ENCODE results near the gene DENND2A.

The DENND2A gene

GRCh38 chr7:140637400-140637799 lies 3.2 kb downstream of the DENND2A start:
- TF ChIP-seq, protein P1, sequence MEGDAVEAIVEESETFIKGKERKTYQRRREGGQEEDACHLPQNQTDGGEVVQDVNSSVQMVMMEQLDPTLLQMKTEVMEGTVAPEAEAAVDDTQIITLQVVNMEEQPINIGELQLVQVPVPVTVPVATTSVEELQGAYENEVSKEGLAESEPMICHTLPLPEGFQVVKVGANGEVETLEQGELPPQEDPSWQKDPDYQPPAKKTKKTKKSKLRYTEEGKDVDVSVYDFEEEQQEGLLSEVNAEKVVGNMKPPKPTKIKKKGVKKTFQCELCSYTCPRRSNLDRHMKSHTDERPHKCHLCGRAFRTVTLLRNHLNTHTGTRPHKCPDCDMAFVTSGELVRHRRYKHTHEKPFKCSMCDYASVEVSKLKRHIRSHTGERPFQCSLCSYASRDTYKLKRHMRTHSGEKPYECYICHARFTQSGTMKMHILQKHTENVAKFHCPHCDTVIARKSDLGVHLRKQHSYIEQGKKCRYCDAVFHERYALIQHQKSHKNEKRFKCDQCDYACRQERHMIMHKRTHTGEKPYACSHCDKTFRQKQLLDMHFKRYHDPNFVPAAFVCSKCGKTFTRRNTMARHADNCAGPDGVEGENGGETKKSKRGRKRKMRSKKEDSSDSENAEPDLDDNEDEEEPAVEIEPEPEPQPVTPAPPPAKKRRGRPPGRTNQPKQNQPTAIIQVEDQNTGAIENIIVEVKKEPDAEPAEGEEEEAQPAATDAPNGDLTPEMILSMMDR (IDR thresholded peaks at IDR 0.05), result no peak
- no peak overlapping the region for H3K4me2 ChIP-seq (ENCODE audit: low read length)
- no peak overlapping the region for H2AFZ ChIP-seq
- H3K36me3 ChIP-seq (ENCODE audit: control insufficient read depth, insufficient read depth, low read length), result no peaks in the 10 kb centered on the region
- peak overlapping the region; percentile 34 for H3K27ac ChIP-seq
- H3K4me3 ChIP-seq (ENCODE audit: low read depth, low read length), result no peak overlapping the region
- H3K9me3 ChIP-seq (ENCODE audit: control insufficient read depth, low read length), result no peaks in the 10 kb centered on the region
- no peak overlapping the region for H3K9ac ChIP-seq
- H3K79me2 ChIP-seq, result no peaks in the 10 kb centered on the region
- peaks cover 5% of the 10 kb centered on the region for H3K4me1 ChIP-seq
- H3K27me3 ChIP-seq (ENCODE audit: control insufficient read depth, insufficient read depth, low read length), result no peaks in the 10 kb centered on the region

DNA sequence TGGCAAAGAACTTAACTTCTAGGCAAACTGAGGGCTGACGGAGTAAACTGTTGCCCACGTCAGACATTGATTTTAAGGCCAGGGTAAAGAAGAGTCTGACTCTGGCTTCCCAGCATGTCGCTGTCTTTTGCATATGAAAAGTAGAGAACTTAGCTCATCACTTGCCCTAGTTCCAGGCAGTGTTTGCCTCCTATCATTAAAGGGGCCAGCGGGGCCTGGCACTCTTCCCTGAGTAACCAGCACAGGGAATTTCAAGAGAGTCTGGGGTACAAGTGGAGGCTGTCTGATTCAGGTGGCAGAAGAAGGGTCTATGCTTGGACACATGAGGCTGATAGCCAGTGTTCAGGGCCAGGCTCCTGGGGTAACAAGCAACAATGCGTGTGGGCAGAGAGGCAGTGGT lies 4.8 kb downstream of the DENND2A start:
- TF ChIP-seq, protein P1 (IDR thresholded peaks at IDR 0.05), result no peak
- Histone ChIP-seq H3K9me3 (ENCODE audit: control insufficient read depth, low read length) (no peaks in the 10 kb centered on the region), H3K9ac (no peak overlapping the region), H3K27ac (no peak overlapping the region), H3K79me2 (no peaks in the 10 kb centered on the region), H3K36me3 (ENCODE audit: control insufficient read depth, insufficient read depth, low read length) (no peaks in the 10 kb centered on the region), H3K4me3 (ENCODE audit: low read depth, low read length) (no peak overlapping the region), H3K27me3 (ENCODE audit: control insufficient read depth, insufficient read depth, low read length) (no peaks in the 10 kb centered on the region), H3K4me1 (peaks cover 5% of the 10 kb centered on the region), H3K4me2 (ENCODE audit: low read length) (no peak overlapping the region), H2AFZ (no peak overlapping the region)

GRCh38 chr7:140635345-140635744 lies 5.3 kb downstream of the DENND2A start:
- H3K9ac ChIP-seq, result no peak overlapping the region
- peaks cover 5% of the 10 kb centered on the region for H3K4me1 ChIP-seq

DNA sequence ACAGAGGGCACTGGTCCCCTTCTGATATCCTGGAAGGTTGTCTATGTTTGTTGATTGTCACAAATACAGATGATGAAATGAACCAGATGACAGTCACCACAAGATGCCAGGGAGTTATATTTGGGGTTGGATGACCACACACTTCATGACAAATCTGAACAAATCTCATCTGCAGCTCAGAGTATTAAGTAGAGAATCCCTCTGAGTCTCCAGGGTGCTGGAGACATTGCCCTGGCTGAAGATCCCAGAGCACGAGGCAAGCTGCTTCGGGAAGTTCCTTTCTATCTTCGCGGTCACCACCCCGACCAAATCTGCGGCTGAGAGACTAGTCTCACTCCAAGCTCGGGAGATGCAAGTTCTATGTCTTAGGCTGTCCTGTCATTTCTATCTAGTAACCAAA lies 9.0 kb downstream of the DENND2A start:
- Histone ChIP-seq H3K27me3 (ENCODE audit: control insufficient read depth, insufficient read depth, low read length) (no peaks in the 10 kb centered on the region), H3K4me1 (peaks cover 1% of the 10 kb centered on the region), H3K9ac (no peak overlapping the region), H3K36me3 (ENCODE audit: control insufficient read depth, insufficient read depth, low read length) (no peaks in the 10 kb centered on the region), H3K79me2 (no peaks in the 10 kb centered on the region), H3K9me3 (ENCODE audit: control insufficient read depth, low read length) (no peaks in the 10 kb centered on the region), H2AFZ (no peak overlapping the region), H3K4me2 (ENCODE audit: low read length) (no peak overlapping the region), H3K4me3 (ENCODE audit: low read depth, low read length) (no peak overlapping the region), H3K27ac (peak overlapping the region; percentile 20)
- TF ChIP-seq, protein P1 (IDR thresholded peaks at IDR 0.05), result no peak

More at GRCh38 chr7:140635345-140635744, 5.3 kb downstream of the DENND2A start:
- no peak overlapping the region for H3K27ac ChIP-seq
- no peak overlapping the region for H3K4me3 ChIP-seq (ENCODE audit: low read depth, low read length)
- no peak overlapping the region for H2AFZ ChIP-seq
- H3K36me3 ChIP-seq (ENCODE audit: control insufficient read depth, insufficient read depth, low read length), result no peaks in the 10 kb centered on the region
- H3K9me3 ChIP-seq (ENCODE audit: control insufficient read depth, low read length), result no peaks in the 10 kb centered on the region
- no peak overlapping the region for H3K4me2 ChIP-seq (ENCODE audit: low read length)
- TF ChIP-seq, protein P1 (IDR thresholded peaks at IDR 0.05), result no peak
- no peaks in the 10 kb centered on the region for H3K79me2 ChIP-seq
- no peaks in the 10 kb centered on the region for H3K27me3 ChIP-seq (ENCODE audit: control insufficient read depth, insufficient read depth, low read length)

- Histone ChIP-seq H3K9me3 (ENCODE audit: control insufficient read depth, low read length) (no peaks in the 10 kb centered on the region), H3K79me2 (no peaks in the 10 kb centered on the region), H2AFZ (no peak overlapping the region), H3K4me3 (ENCODE audit: low read depth, low read length) (no peak overlapping the region), H3K27me3 (ENCODE audit: control insufficient read depth, insufficient read depth, low read length) (no peaks in the 10 kb centered on the region), H3K36me3 (ENCODE audit: control insufficient read depth, insufficient read depth, low read length) (no peaks in the 10 kb centered on the region), H3K4me1 (peaks cover 6% of the 10 kb centered on the region), H3K9ac (no peak overlapping the region), H3K4me2 (ENCODE audit: low read length) (no peak overlapping the region), H3K27ac (peak overlapping the region; percentile 20)
- TF ChIP-seq, protein P1 (IDR thresholded peaks at IDR 0.05), result no peak
Observed at GRCh38 chr7:140631021-140631420, 9.6 kb downstream of the DENND2A start.

All from parathyroid adenoma (tissue), 2 donors.